Measurements from ENCODE around the gene ZRSR2.

- TF ChIP-seq MAFK (IDR thresholded peaks at IDR 0.05; ENCODE audit: low read length) (no peak), JUN (IDR thresholded peaks at IDR 0.05; ENCODE audit: borderline replicate concordance, low read depth, low read length) (no peak), JUN (CRISPR knock-in tag; IDR thresholded peaks at IDR 0.05; ENCODE audit: borderline replicate concordance) (no peak), SP1 (CRISPR knock-in tag; IDR thresholded peaks at IDR 0.05) (no peak), HNRNPUL1 (IDR thresholded peaks at IDR 0.05; ENCODE audit: low read length) (no peak), CAMTA2 (CRISPR knock-in tag; conservative IDR thresholded peaks at IDR 0.05) (no peak), EP300 (IDR thresholded peaks at IDR 0.05; ENCODE audit: low read length) (no peak), ESRRA (IDR thresholded peaks at IDR 0.05; ENCODE audit: borderline replicate concordance, low read depth) (no peak), ZNF384 (IDR thresholded peaks at IDR 0.05; ENCODE audit: low read depth, low read length) (no peak), SAFB (IDR thresholded peaks at IDR 0.05; ENCODE audit: borderline replicate concordance, low read depth, low read length) (0 out of 2 replicates have a peak, but pooled peaks have one; percentile 31), PREB (CRISPR knock-in tag; IDR thresholded peaks at IDR 0.05) (no peak), CREB5 (CRISPR knock-in tag; IDR thresholded peaks at IDR 0.05) (no peak)
These were observed 63.9 kb downstream of the ZRSR2 start for GRCh38 chrX:15854080-15854655.
